Adipocyte (in vitro differentiated cells): ENCODE results near the gene NHSL2.
"Not testable (repeated sequence)": the region's sequence is repeated elsewhere in the genome, so short reads cannot be mapped to it uniquely, and the experiment has no call there.

Experiments
- DNase-seq: peaks from one replicate; pipeline ENCODE4 v3.0.0-alpha.2; 2015; ENCODE audit warnings: low read depth
- H3K27me3 ChIP-seq: replicated peaks from 2 replicates; pipeline ENCODE4 v1.7.0; 2013; ENCODE audit warnings: mild to moderate bottlenecking, low read length, moderate library complexity; ENCODE audit not compliant: control insufficient read depth, insufficient read depth
- H3K36me3 ChIP-seq: 2 replicates; pipeline ENCODE4 v1.7.0; 2013; ENCODE audit warnings: low read length, mild to moderate bottlenecking, moderate library complexity; ENCODE audit not compliant: control insufficient read depth, insufficient read depth, severe bottlenecking
- H3K4me1 ChIP-seq: 2 replicates; pipeline ENCODE4 v1.7.0; 2013; ENCODE audit warnings: mild to moderate bottlenecking, low read length, moderate library complexity; ENCODE audit not compliant: control insufficient read depth, insufficient read depth
- H3K4me3 ChIP-seq: 2 replicates; pipeline ENCODE4 v1.7.0; 2013; ENCODE audit warnings: mild to moderate bottlenecking, low read length, moderate library complexity
- H3K9ac ChIP-seq: 2 replicates; pipeline ENCODE4 v1.7.0; 2013; ENCODE audit warnings: mild to moderate bottlenecking, low read length, moderate library complexity
- H3K9me3 ChIP-seq: 2 replicates; pipeline ENCODE4 v1.7.0; 2013; ENCODE audit warnings: mild to moderate bottlenecking, low read length, moderate library complexity; ENCODE audit not compliant: control insufficient read depth

Gene NHSL2

GRCh38 chrX:72169008-72169728 is 258.5 kb downstream of the NHSL2 start:
- no peak for DNase-seq
- no peak overlapping the region for H3K4me3 ChIP-seq

GRCh38 chrX:72176289-72176688 is 265.6 kb downstream of the NHSL2 start:
- not testable (repeated sequence) for H3K9ac ChIP-seq, H3K9me3 ChIP-seq, DNase-seq, H3K36me3 ChIP-seq, H3K4me1 ChIP-seq, H3K4me3 ChIP-seq
- peaks cover 16% of the 10 kb centered on the region for H3K27me3 ChIP-seq

More at GRCh38 chrX:72169008-72169728, 258.5 kb downstream of the NHSL2 start:
- no peak overlapping the region for H3K9ac ChIP-seq
- no peaks in the 10 kb centered on the region for H3K36me3 ChIP-seq
- H3K4me1 ChIP-seq = no peaks in the 10 kb centered on the region
- peaks cover 23% of the 10 kb centered on the region for H3K27me3 ChIP-seq
- H3K9me3 ChIP-seq = no peaks in the 10 kb centered on the region

GRCh38 chrX:72176981-72177380 is 266.3 kb downstream of the NHSL2 start:
- H3K27me3 ChIP-seq = peaks cover 16% of the 10 kb centered on the region
- H3K36me3 ChIP-seq = no peaks in the 10 kb centered on the region
- H3K9ac ChIP-seq = no peak overlapping the region

GRCh38 chrX:72180539-72180938 is 269.9 kb downstream of the NHSL2 start:
- Histone ChIP-seq H3K4me3 (peak overlapping the region; percentile 89), H3K9me3 (no peaks in the 10 kb centered on the region), H3K36me3 (no peaks in the 10 kb centered on the region), H3K4me1 (peaks cover 10% of the 10 kb centered on the region), H3K9ac (peak overlapping the region; percentile 87), H3K27me3 (peaks cover 3% of the 10 kb centered on the region)
- no peak for DNase-seq

More at GRCh38 chrX:72176981-72177380, 266.3 kb downstream of the NHSL2 start:
- peaks cover 4% of the 10 kb centered on the region for H3K4me1 ChIP-seq
- H3K4me3 ChIP-seq = no peak overlapping the region
- no peak for DNase-seq
- H3K9me3 ChIP-seq = no peaks in the 10 kb centered on the region

- Histone ChIP-seq H3K9me3 (no peaks in the 10 kb centered on the region), H3K4me3 (peak within 1 kb of the TSS; percentile 89), H3K27me3 (peaks cover 3% of the 10 kb centered on the region)
These were observed 270.8 kb downstream of the NHSL2 start, which contains the start of gene PIN4 for GRCh38 chrX:72181178-72182125. Gene PIN4 (plus strand): TSS chrX:72181757. CDS start chrX:72181786, 29 bp downstream.

GRCh38 chrX:72182924-72183323 is 272.3 kb downstream of the NHSL2 start:
- peaks cover 3% of the 10 kb centered on the region for H3K27me3 ChIP-seq
- H3K36me3 ChIP-seq = peaks cover 8% of the 10 kb centered on the region
- peak overlapping the region; percentile 89 for H3K4me3 ChIP-seq
- H3K4me1 ChIP-seq = peaks cover 10% of the 10 kb centered on the region
- no peak for DNase-seq
- H3K9ac ChIP-seq = no peak overlapping the region
- H3K9me3 ChIP-seq = no peaks in the 10 kb centered on the region

More at GRCh38 chrX:72181178-72182125, 270.8 kb downstream of the NHSL2 start, which contains the start of gene PIN4:
- peaks cover 10% of the 10 kb centered on the region for H3K4me1 ChIP-seq
- H3K9ac ChIP-seq = peak within 1 kb of the TSS; percentile 87
- DNase-seq = peak; percentile 99
- no peaks in the 10 kb centered on the region for H3K36me3 ChIP-seq

GRCh38 chrX:72201836-72202536 is 291.3 kb downstream of the NHSL2 start:
- H3K9ac ChIP-seq = peak overlapping the region; percentile 37
- H3K4me3 ChIP-seq = no peak overlapping the region
- H3K4me1 ChIP-seq = peaks cover 3% of the 10 kb centered on the region
- H3K27me3 ChIP-seq = peaks cover 8% of the 10 kb centered on the region
- peak; percentile 67 for DNase-seq
- no peaks in the 10 kb centered on the region for H3K9me3 ChIP-seq
- H3K36me3 ChIP-seq = peaks cover 11% of the 10 kb centered on the region
